Fibroblast of the conjunctiva (primary cell): ENCODE measurements around the gene ZNG1A.
"Not testable (repeated sequence)": the region's sequence is repeated elsewhere in the genome, so short reads cannot be mapped to it uniquely, and the experiment has no call there.

Source experiments
- DNase-seq: peaks from one replicate; pipeline ENCODE4 v3.0.0-alpha.2; 2010; ENCODE audit warnings: low read depth

Gene ZNG1A

DNA sequence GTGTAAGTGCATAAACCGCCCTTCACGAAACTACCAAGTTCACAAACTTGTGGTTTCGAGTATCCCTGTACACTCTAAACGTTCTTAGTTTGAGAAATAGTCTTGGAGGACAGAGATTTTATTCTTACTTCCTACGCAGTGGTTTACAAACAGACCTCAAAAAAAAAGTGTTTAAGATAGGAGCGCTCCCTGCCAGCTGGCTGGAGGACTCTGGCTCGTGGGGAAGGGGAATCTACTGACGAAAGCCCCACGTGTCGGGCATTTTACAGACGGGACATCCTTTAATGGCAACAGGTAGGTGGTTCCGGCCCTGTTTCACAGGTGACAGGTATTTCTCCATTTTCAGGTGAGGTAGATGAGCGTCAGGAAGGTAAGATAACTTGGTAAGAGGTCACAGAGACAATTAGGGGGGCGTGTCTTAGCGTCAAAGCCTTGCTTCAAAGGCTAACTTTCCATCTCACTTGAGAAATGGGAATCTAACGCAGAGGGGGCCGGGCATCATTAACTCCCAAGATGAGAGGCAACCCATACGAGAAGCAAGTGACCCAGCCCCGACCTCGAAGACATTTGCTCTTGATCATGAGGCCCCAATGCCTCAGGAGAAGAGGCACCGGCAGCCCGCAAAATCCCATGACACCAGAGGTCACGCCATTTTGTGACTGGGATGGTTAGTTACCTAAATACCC is 573 bp downstream of the ZNG1A start:
- DNase-seq, result not testable (repeated sequence)

- not testable (repeated sequence) for DNase-seq
These were observed 9.1 kb downstream of the ZNG1A start for GRCh38 chr9:169757-170156.

- not testable (repeated sequence) for DNase-seq
These were observed 19.0 kb downstream of the ZNG1A start for GRCh38 chr9:159871-160270.

DNA sequence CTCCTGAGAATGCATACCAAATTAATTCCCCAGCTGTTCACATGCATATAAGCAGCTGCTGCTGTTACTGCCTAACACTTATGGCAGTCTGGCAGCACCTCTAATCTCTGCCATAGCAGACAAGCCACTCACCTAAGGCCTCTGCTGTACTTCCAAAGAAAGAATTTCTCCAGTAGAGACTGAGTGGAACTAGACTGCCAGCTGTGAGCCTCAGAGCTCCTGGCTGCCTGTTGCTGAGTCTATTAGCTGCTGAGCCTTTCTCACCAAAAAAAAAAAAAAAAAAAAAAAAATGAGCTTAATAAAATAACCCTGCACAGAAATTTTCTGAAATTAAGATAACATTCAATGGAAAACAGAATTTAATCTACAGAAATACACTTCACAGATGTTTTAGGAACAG is 27.7 kb downstream of the ZNG1A start:
- DNase-seq, result not testable (repeated sequence)

GRCh38 chr9:139880-140279 is 39.0 kb downstream of the ZNG1A start:
- DNase-seq, result not testable (repeated sequence)

GRCh38 chr9:117995-118467 is 60.8 kb downstream of the ZNG1A start, which contains the start of gene FOXD4:
Gene FOXD4, minus strand, starts transcription at chr9:118417. Its CDS starts 298 bp downstream, at chr9:118119.
- not testable (repeated sequence) for DNase-seq

DNA sequence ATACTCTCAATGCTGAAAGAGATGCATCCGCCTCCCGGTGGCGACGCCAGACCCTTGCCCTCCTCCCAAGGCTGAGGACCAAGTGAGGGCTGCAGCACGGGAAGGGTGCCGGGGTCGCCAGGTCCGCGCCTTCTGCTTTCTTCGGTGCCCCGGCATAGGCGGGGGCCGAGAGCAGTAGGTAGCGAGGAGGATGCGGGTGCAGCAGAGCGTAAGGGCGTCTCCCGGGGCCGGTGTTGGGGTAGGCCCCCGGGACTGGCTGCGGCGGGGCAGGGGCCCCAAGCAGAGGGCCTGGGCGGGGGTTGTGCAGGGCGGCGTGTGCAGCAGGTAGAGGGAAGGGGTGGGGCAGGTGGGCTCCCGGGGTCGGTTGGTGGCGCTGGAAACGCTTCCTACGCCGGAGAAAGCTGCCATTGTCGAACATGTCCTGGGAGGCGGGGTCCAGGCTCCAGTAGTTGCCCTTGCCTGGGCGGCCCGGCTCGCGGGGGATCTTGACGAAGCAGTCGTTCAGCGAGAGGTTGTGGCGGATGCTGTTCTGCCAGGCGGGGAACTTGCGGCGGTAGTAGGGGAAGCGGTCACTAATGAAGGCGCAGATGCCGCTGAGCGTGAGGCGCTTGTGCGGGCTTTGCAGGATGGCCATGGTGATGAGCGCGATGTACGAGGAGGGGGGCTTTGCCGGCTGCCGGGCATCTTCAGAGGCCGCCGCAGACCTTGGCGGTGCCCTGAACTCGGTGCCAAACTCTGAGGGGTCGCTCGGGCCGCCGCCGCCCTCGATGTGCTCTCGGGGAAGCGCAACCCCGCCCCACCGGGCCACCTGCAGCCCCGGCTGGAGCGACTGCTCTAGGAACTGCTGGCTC is 61.5 kb downstream of the ZNG1A start:
- DNase-seq, result not testable (repeated sequence)

GRCh38 chr9:116239-117077 is 62.4 kb downstream of the ZNG1A start:
- not testable (repeated sequence) for DNase-seq

DNA sequence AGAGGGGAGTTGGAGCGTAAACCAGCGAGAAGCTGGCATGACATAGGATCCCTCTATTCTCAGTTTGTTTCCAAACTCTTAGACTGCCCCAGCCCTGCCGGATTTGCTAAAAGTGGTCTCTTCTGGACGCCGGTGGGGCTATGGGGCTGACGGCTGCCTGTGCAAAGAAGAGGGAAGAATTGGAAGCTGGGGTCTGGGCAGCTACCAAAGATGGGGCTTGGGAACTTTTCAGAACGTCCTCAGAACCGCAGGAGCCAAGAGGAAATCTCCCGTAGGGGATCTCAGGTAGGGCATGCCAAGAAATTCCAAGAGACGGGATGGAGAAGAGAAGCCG is 63.8 kb downstream of the ZNG1A start:
- DNase-seq, result not testable (repeated sequence)

- DNase-seq, result not testable (repeated sequence)
These were observed 64.4 kb downstream of the ZNG1A start for GRCh38 chr9:114267-115117.

DNA sequence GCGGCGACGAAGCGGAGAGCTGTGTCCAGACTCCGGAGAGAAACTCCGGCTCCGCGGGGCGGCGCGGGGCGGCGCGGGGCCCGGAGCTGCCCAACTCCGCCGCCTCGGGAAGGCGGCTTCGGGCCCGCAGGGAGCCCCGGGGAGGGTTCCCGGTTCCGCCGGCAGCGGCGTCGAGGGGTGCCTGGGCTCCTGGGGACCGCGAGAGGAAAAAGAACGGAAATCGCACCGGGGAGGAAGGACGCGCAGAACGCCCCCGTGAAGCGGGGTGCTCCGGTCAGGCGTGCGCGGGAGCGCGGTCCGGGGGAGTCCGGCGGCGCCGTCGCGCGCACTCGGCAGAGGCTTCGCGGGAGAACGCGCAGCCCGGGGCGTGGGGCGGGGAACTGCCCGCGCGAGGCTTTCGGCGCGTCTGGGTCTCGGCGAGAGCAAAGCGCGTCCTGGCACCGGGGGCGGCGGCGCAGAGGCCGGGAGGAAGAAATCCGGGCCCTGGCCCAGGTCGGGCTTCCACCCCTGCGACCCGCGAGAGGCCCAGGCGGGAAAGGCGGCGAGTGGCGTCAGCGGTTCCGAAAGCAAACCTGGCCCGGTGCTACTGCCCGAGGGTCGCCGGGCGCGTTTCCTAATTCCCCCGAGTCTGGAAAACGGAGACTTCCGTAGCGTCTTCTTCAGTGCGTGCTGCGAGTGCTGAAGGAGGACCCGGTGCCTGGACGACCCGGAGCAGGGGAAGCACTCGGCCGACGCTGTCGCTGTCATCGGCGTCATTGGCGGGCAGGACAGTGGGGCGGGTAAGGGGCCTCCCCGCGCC is 65.2 kb downstream of the ZNG1A start:
- DNase-seq, result not testable (repeated sequence)

DNA sequence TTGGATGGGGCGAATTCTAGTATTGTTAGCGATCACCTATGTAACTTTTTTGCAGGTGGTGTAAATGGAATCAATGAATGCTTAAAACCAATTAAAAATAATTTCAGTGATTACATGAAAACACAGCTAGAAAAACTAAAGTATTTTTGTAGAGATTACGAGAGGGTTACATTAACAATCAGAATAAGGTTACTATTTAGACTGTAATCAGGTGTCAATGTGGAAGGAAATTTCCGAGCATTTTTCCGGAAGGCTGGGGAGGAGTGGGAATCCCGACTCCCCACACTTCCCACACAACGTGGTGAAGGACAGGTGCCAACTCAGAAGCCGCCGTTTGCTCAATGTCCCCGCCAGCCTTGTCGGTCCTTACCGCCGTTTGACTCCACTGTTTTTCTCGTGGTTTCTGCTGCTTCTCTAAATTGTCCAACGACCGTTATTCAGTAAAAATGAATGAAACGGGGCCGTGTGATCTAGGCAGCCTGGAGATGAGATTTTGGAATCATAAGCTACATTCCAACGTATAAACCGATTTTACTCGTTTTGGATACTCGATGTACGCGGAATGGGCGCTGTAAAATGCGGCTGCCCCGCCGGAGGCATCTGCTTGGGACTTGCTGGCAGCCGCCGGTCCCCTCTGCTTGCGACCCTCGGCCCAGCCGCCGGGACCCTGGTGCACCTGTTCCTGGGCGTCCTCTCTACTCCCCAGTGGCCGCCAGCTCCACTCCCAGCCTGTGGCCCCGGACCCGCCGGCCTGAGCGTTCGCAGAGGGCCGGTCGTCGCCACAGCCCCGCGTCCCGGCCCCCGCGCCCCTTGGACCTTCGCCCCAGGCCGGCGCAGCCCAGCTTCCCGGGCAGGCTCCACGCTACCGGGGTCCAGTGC is 66.0 kb downstream of the ZNG1A start:
- not testable (repeated sequence) for DNase-seq

GRCh38 chr9:110672-111071 is 68.2 kb downstream of the ZNG1A start:
- DNase-seq, result not testable (repeated sequence)

DNA sequence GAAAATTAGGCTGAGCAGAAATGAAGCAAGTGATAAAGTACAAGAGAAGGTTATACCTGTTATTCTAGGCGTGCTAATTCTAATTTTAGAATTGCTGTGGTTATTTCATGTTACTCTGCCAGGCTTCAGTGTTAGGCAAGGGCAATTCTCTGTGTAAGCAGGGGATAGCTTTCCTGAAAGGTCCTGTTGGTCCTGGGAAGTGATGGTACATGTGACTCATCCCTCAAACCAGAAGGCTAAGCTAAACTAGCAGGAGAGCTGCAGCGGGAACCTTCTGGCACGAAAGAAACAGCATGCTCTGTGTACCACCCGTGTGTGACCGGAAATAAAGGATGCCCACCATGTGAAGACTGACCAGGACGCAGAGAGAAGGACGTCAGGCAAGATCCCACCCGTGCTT is 69.3 kb downstream of the ZNG1A start:
- DNase-seq, result not testable (repeated sequence)

GRCh38 chr9:108742-109495 is 69.9 kb downstream of the ZNG1A start:
- DNase-seq, result not testable (repeated sequence)

DNA sequence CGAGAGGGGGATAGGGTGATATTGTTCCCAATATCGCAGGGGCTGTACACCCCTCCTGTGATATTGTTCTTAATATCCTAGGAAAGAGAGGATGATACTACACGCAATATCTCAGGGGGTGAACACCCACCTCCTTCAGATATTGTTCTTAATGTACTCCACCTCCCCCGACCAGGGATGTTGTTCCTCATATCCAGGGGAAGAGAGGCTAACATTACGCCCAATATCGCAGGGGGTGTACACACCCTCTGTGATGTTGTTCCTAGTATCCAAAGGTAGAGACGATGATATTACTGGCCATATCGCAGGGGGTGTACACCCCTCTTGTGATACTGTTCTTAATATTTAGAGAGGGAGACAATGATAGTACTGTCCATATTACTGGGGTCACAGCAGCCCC is 72.9 kb downstream of the ZNG1A start:
- not testable (repeated sequence) for DNase-seq

- not testable (repeated sequence) for DNase-seq
These were observed 78.4 kb downstream of the ZNG1A start for GRCh38 chr9:100430-100829.

DNA sequence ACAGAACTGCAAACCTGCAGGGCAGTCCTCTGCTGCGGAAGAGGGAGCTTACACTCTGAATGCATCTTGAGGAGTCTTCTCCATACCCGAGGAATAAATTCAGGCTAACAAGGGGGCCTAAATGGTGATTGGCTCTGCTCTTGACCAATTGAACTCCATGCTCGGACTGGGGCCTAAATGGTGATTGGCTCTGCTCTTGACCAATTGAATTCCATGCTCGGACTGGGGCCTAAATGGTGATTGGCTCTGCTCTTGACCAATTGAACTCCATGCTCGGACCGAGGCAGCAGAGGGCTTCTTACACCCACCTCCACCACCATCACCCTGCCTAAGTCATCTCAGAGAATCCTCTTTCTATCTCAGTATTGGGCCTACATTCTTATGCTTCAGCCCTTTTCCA is 79.0 kb downstream of the ZNG1A start:
- not testable (repeated sequence) for DNase-seq

DNA sequence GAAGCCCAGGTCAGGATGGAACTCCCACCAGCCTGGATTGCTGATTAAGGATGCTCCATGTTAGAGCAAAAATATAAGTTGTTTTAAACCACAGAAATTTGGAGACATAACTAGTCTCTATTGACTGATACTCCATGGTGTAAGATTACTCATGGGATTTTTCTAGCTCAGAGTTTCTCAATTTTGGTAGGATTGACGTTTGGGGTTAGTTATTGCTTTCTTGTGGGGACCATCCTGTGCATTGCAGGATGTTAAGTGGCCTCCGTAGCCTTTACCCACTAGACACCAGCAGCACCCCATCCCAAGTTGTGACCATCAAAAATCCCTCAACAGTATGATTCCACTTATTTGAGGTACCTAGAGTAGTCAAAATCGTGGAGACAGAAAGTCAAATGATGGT is 80.1 kb downstream of the ZNG1A start:
- not testable (repeated sequence) for DNase-seq
